A673 (cell line): ENCODE data around the gene UNC13B.

Experiments used
- CTCF ChIP-seq: fragments of 300-800, 200-600 bp; sonication (generic); conservative IDR thresholded peaks from 2 replicates; pipeline ENCODE4 v1.5.1; 2017; ENCODE audit warnings: low read depth, mild to moderate bottlenecking, antibody characterized with exemption, low read length, moderate library complexity, mixed read lengths
- EZH2 ChIP-seq: fragments of 200-600 bp; sonication (generic); IDR thresholded peaks from 2 replicates; pipeline ENCODE4 v1.6.1; 2017; ENCODE audit warnings: borderline replicate concordance, low read depth, mild to moderate bottlenecking, mixed read lengths, antibody characterized with exemption, low read length; ENCODE audit not compliant: poor library complexity, severe bottlenecking

- no peak for TF ChIP-seq CTCF
- TF ChIP-seq EZH2: no peak
Observed at GRCh38 chr9:35193762-35194161, 32.0 kb downstream of the UNC13B start.
